HG02981 (cell line): Measurements from ENCODE around the gene RAD18.

Experiments
- ATAC-seq: cut with Tn5 transposase; IDR thresholded peaks from one replicate; pipeline ENCODE4 v1.9.1; 2021; ENCODE audit warnings: mild to moderate bottlenecking, moderate library complexity; ENCODE audit not compliant: unreplicated experiment

RAD18 gene

GRCh38 chr3:8869613-8870012, 93.7 kb downstream of the RAD18 start:
- ATAC-seq: no peak

- ATAC-seq: no peak
Observed at GRCh38 chr3:8868996-8869395, 94.3 kb downstream of the RAD18 start.

- no peak for ATAC-seq
Observed at GRCh38 chr3:8867646-8868045, 95.6 kb downstream of the RAD18 start.

GRCh38 chr3:8865697-8866096, 97.6 kb downstream of the RAD18 start:
- ATAC-seq: no peak

GRCh38 chr3:8864402-8865350, 98.6 kb downstream of the RAD18 start:
- no peak for ATAC-seq

- ATAC-seq: no peak
Observed at GRCh38 chr3:8863891-8864290, 99.4 kb downstream of the RAD18 start.

GRCh38 chr3:8857720-8858367, 105.4 kb downstream of the RAD18 start:
- ATAC-seq: no peak

- ATAC-seq: no peak
Observed at GRCh38 chr3:8856721-8857120, 106.6 kb downstream of the RAD18 start.

- ATAC-seq: no peak
Observed at GRCh38 chr3:8856071-8856470, 107.2 kb downstream of the RAD18 start.

GRCh38 chr3:8854656-8855055, 108.6 kb downstream of the RAD18 start:
- ATAC-seq: no peak

GRCh38 chr3:8853081-8853480, 110.2 kb downstream of the RAD18 start:
- no peak for ATAC-seq

- no peak for ATAC-seq
Observed at GRCh38 chr3:8852511-8852910, 110.8 kb downstream of the RAD18 start.

GRCh38 chr3:8851703-8852102, 111.6 kb downstream of the RAD18 start:
- no peak for ATAC-seq

- ATAC-seq: no peak
Observed at GRCh38 chr3:8848696-8849131, 114.6 kb downstream of the RAD18 start.

GRCh38 chr3:8847317-8847716, 116.0 kb downstream of the RAD18 start:
- ATAC-seq: no peak

GRCh38 chr3:8846176-8846575, 117.1 kb downstream of the RAD18 start:
- no peak for ATAC-seq

- no peak for ATAC-seq
Observed at GRCh38 chr3:8845641-8846040, 117.6 kb downstream of the RAD18 start.

GRCh38 chr3:8843347-8843746, 119.9 kb downstream of the RAD18 start:
- no peak for ATAC-seq

GRCh38 chr3:8842293-8842692, 121.0 kb downstream of the RAD18 start:
- no peak for ATAC-seq

GRCh38 chr3:8841472-8841871, 121.8 kb downstream of the RAD18 start:
- no peak for ATAC-seq

- ATAC-seq: no peak
Observed at GRCh38 chr3:8840556-8840955, 122.7 kb downstream of the RAD18 start.
